Measurements from ENCODE around the gene CHST4.

The CHST4 gene

DNA sequence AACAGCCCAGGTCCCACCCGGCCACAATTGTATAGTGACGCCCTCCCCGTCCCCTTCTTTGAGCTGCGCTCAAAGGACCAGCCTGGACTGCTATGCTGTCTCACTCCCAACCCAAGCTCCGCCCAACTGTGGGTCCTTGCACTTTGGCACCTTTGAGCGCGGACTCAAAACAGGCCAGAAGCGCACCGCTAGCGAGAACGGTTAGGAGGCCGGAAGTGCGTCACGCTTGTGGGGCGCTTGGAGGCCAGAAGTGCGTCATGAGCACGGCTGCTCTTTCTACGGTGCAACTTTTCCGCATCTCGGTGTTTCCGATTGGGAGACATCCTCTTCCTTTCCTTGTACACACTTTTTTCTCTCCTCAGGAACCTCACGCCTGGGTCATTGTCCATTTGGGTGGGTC lies 37.1 kb upstream of the CHST4 start, which contains the start of gene ZNF19:
ZNF19 (minus strand) TSS at position 203 of the 400 bp plus-strand sequence. CDS start 7,210 bp downstream, outside the sequence.
- Histone ChIP-seq H3K27me3 (ENCODE audit: control insufficient read depth, low read length) (0 out of 2 replicates have a peak, but pooled peaks cover 4% of the 10 kb centered on the region), H3K9me2 (replicated peaks; ENCODE audit: control insufficient read depth, low read length) (no peaks in the 10 kb centered on the region), H3K79me2 (ENCODE audit: control insufficient read depth, low read length) (no peaks in the 10 kb centered on the region), H4K20me1 (ENCODE audit: control insufficient read depth, insufficient read depth, low read depth, low read length) (no peaks in the 10 kb centered on the region), H3F3A (ENCODE audit: control insufficient read depth, insufficient read depth) (no peaks in the 10 kb centered on the region), H3K4me2 (ENCODE audit: low read length) (no peak within 1 kb of the TSS), H3K9me3 (ENCODE audit: control insufficient read depth, insufficient read depth, low read length) (no peaks in the 10 kb centered on the region), H3K36me3 (ENCODE audit: control insufficient read depth, low read length) (no peaks in the 10 kb centered on the region), H3K4me1 (ENCODE audit: control insufficient read depth, low read length) (peaks cover 5% of the 10 kb centered on the region), H3K4me3 (ENCODE audit: low read length) (no peak within 1 kb of the TSS), H3K27ac (ENCODE audit: low read depth, low read length) (no peak within 1 kb of the TSS)
- TF ChIP-seq, protein P1, sequence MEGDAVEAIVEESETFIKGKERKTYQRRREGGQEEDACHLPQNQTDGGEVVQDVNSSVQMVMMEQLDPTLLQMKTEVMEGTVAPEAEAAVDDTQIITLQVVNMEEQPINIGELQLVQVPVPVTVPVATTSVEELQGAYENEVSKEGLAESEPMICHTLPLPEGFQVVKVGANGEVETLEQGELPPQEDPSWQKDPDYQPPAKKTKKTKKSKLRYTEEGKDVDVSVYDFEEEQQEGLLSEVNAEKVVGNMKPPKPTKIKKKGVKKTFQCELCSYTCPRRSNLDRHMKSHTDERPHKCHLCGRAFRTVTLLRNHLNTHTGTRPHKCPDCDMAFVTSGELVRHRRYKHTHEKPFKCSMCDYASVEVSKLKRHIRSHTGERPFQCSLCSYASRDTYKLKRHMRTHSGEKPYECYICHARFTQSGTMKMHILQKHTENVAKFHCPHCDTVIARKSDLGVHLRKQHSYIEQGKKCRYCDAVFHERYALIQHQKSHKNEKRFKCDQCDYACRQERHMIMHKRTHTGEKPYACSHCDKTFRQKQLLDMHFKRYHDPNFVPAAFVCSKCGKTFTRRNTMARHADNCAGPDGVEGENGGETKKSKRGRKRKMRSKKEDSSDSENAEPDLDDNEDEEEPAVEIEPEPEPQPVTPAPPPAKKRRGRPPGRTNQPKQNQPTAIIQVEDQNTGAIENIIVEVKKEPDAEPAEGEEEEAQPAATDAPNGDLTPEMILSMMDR (IDR thresholded peaks at IDR 0.05; ENCODE audit: low read depth, low read length, poor library complexity, severe bottlenecking), result no peak
- TF ChIP-seq EZH2phosphoT487 (IDR thresholded peaks at IDR 0.05; ENCODE audit: borderline replicate concordance, low read length), result no peak

DNA sequence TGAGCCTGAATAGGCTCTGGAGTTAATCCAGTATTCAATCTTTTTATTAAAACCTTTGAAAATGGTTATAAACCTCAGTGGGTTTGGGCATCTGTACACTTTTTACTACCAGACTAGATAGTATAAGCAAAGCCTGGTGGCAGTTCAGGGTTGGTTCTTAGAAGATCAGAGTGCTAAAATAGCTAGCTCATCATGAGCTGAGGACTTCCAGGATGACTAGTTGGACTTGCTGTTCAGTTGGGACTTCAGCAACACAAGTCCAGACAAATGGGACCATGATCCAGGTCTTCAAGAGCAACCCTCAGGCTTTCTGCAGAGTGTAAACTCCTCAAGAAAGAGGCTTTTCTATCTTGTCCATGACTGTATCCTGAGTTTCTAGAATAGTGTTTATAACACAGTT lies 35.9 kb upstream of the CHST4 start:
- Histone ChIP-seq H3F3A (ENCODE audit: control insufficient read depth, insufficient read depth) (no peaks in the 10 kb centered on the region), H3K27ac (ENCODE audit: low read depth, low read length) (no peak overlapping the region), H3K4me1 (ENCODE audit: control insufficient read depth, low read length) (no peaks in the 10 kb centered on the region), H3K4me3 (ENCODE audit: low read length) (no peak overlapping the region), H3K36me3 (ENCODE audit: control insufficient read depth, low read length) (no peaks in the 10 kb centered on the region), H3K27me3 (ENCODE audit: control insufficient read depth, low read length) (0 out of 2 replicates have a peak, but pooled peaks cover 4% of the 10 kb centered on the region), H3K9me3 (ENCODE audit: control insufficient read depth, insufficient read depth, low read length) (no peaks in the 10 kb centered on the region), H3K9me2 (replicated peaks; ENCODE audit: control insufficient read depth, low read length) (no peaks in the 10 kb centered on the region), H3K4me2 (ENCODE audit: low read length) (no peak overlapping the region), H3K79me2 (ENCODE audit: control insufficient read depth, low read length) (no peaks in the 10 kb centered on the region), H4K20me1 (ENCODE audit: control insufficient read depth, insufficient read depth, low read depth, low read length) (no peaks in the 10 kb centered on the region)
- no peak for TF ChIP-seq EZH2phosphoT487 (IDR thresholded peaks at IDR 0.05; ENCODE audit: borderline replicate concordance, low read length)
- TF ChIP-seq, protein P1 (IDR thresholded peaks at IDR 0.05; ENCODE audit: low read depth, low read length, poor library complexity, severe bottlenecking), result no peak

DNA sequence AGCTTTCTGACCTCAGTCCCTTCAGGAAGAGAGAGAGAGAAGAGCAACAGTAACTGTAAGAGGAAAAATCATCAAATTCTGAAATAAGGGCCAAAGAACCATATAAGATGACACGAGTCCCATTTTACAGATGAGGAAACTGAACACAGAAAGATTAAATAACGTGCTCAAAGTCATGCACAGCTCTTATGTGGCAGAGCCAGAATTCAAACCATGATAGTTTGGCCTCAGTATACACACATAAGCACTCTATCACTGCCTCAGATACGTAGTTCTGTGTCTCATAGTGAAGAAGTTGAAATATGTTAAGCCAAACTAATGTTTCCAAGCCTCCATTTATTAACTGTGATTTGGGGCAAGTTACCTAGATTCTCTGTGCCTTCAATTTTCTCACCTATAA lies 35.2 kb upstream of the CHST4 start:
- H3K9me3 ChIP-seq (ENCODE audit: control insufficient read depth, insufficient read depth, low read length), result no peaks in the 10 kb centered on the region
- no peaks in the 10 kb centered on the region for H3K9me2 ChIP-seq (replicated peaks; ENCODE audit: control insufficient read depth, low read length)
- no peak overlapping the region for H3K4me2 ChIP-seq (ENCODE audit: low read length)
- H3K27ac ChIP-seq (ENCODE audit: low read depth, low read length), result no peak overlapping the region
- H3K27me3 ChIP-seq (ENCODE audit: control insufficient read depth, low read length), result 0 out of 2 replicates have a peak, but pooled peaks cover 4% of the 10 kb centered on the region
- no peaks in the 10 kb centered on the region for H3K36me3 ChIP-seq (ENCODE audit: control insufficient read depth, low read length)
- H3K79me2 ChIP-seq (ENCODE audit: control insufficient read depth, low read length), result no peaks in the 10 kb centered on the region
- H3K4me3 ChIP-seq (ENCODE audit: low read length), result no peak overlapping the region
- H3F3A ChIP-seq (ENCODE audit: control insufficient read depth, insufficient read depth), result no peaks in the 10 kb centered on the region
- H3K4me1 ChIP-seq (ENCODE audit: control insufficient read depth, low read length), result no peaks in the 10 kb centered on the region
- no peaks in the 10 kb centered on the region for H4K20me1 ChIP-seq (ENCODE audit: control insufficient read depth, insufficient read depth, low read depth, low read length)
- TF ChIP-seq, protein P1 (IDR thresholded peaks at IDR 0.05; ENCODE audit: low read depth, low read length, poor library complexity, severe bottlenecking), result no peak
- TF ChIP-seq EZH2phosphoT487 (IDR thresholded peaks at IDR 0.05; ENCODE audit: borderline replicate concordance, low read length), result no peak
